CD4-positive, alpha-beta T cell treated with Interleukin-21 for 1 hour (primary cell): ENCODE results near the gene NDUFB3.
"Not testable (repeated sequence)": the region's sequence is repeated elsewhere in the genome, so short reads cannot be mapped to it uniquely, and the experiment has no call there.

Experiments used
- DNase-seq: peaks from one replicate; pipeline ENCODE4 v3.0.0-alpha.2; 2020

NDUFB3 gene

GRCh38 chr2:201071479-201072200 lies at the start of gene NDUFB3, which contains the start of gene HYCC2:
Gene NDUFB3, plus strand, starts transcription at chr2:201072001. Its CDS starts 6,882 bp downstream, at chr2:201078883.
Gene HYCC2, minus strand, starts transcription at chr2:201071671. Its CDS starts 47,662 bp downstream, at chr2:201024009.
- DNase-seq: peak; percentile 96

- DNase-seq: no peak
Measured at GRCh38 chr2:201024518-201024917, 47.3 kb upstream of the NDUFB3 start.

GRCh38 chr2:201034355-201034754 lies 37.4 kb upstream of the NDUFB3 start:
- DNase-seq: not testable (repeated sequence)

- DNase-seq: not testable (repeated sequence)
Measured at GRCh38 chr2:201038361-201038760, 33.4 kb upstream of the NDUFB3 start.

GRCh38 chr2:201038855-201039254 lies 32.9 kb upstream of the NDUFB3 start:
- DNase-seq: no peak

GRCh38 chr2:201040867-201041628 lies 30.8 kb upstream of the NDUFB3 start:
- DNase-seq: no peak

GRCh38 chr2:201042451-201042850 lies 29.4 kb upstream of the NDUFB3 start:
- not testable (repeated sequence) for DNase-seq

GRCh38 chr2:201043050-201043449 lies 28.8 kb upstream of the NDUFB3 start:
- DNase-seq: not testable (repeated sequence)

GRCh38 chr2:201046881-201047280 lies 24.9 kb upstream of the NDUFB3 start:
- DNase-seq: no peak

- no peak for DNase-seq
Measured at GRCh38 chr2:201049455-201049854, 22.3 kb upstream of the NDUFB3 start.

GRCh38 chr2:201057087-201057521 lies 14.7 kb upstream of the NDUFB3 start:
- DNase-seq: no peak

GRCh38 chr2:201057715-201058248 lies 14.0 kb upstream of the NDUFB3 start:
- no peak for DNase-seq

GRCh38 chr2:201058914-201059313 lies 12.9 kb upstream of the NDUFB3 start:
- no peak for DNase-seq

GRCh38 chr2:201059961-201060755 lies 11.6 kb upstream of the NDUFB3 start:
- no peak for DNase-seq

GRCh38 chr2:201063516-201063915 lies 8.3 kb upstream of the NDUFB3 start:
- not testable (repeated sequence) for DNase-seq

- no peak for DNase-seq
Measured at GRCh38 chr2:201064797-201065329, 6.9 kb upstream of the NDUFB3 start.

GRCh38 chr2:201070948-201071478 lies 788 bp upstream of the NDUFB3 start:
- no peak for DNase-seq

- DNase-seq: no peak
Measured at GRCh38 chr2:201072201-201072530, 365 bp downstream of the NDUFB3 start.

GRCh38 chr2:201073071-201073470 lies 1.3 kb downstream of the NDUFB3 start:
- no peak for DNase-seq

GRCh38 chr2:201074996-201075395 lies 3.2 kb downstream of the NDUFB3 start:
- no peak for DNase-seq

- no peak for DNase-seq
Measured at GRCh38 chr2:201084863-201085262, 13.1 kb downstream of the NDUFB3 start.

GRCh38 chr2:201090574-201090973 lies 18.8 kb downstream of the NDUFB3 start:
- DNase-seq: no peak
